HCT116 (cell line): ENCODE data around the gene CDON. TPM values are rescaled to one million over a fixed set of nuclear protein-coding genes. Genes with fewer than 3 reads are reported as not detected.

Experiments
- ATAC-seq: fragments of 200-7000 bp; cut with Tn5 transposase; 2 replicates; pipeline ENCODE4 v1.9.1; 2020; ENCODE audit warnings: mild to moderate bottlenecking, moderate library complexity
- BruUV-seq: library from RNA; stranded (reverse); fragments of 400-500 nt; replicated peaks from 2 replicates; lab custom pipeline; 2021; lab: Mats Ljungman, UMichigan
- CTCF ChIA-PET: fragments of 300-600 bp; sonication (Branson Sonifier 250); formaldehyde crosslinking; loops from one replicate; lab custom pipeline; 2021; ENCODE audit warnings: antibody characterized with exemption; lab: Charles Lee
- POLR2A ChIA-PET: fragments of 300-600, 350-600 bp; sonication (Branson Sonifier 250); formaldehyde crosslinking; loops from one replicate; lab custom pipeline; 2021; ENCODE audit warnings: antibody characterized with exemption; lab: Charles Lee
- RAD21 ChIA-PET, 2 experiments: fragments of 300-600 bp; sonication (Branson Sonifier 250); formaldehyde crosslinking; loops; one replicate each; lab custom pipeline; 2023; ENCODE audit warnings: low total read pairs in 2 of 2; ENCODE audit not compliant: uncharacterized antibody in 2 of 2, unreplicated experiment in 2 of 2, low non-redundant PET in 1 of 2; lab: Charles Lee
- DNase-seq: peaks from one replicate; pipeline ENCODE4 v3.0.0-alpha.2; 2010; ENCODE audit warnings: low read depth, low spot score
- H2AFZ ChIP-seq: fragments of 200-600 bp; shearing (Covaris generic), sonication (generic); 2 replicates; pipeline ENCODE4 v1.6.1; 2017; ENCODE audit warnings: low read depth, mixed run types, mixed read lengths, antibody characterized with exemption, low read length; ENCODE audit not compliant: poor library complexity, severe bottlenecking
- H3K27ac ChIP-seq: 2 replicates; pipeline ENCODE4 v1.5.1; 2012; ENCODE audit warnings: low read depth, low read length
- H3K27me3 ChIP-seq: fragments of 200-600 bp; sonication (generic); 2 replicates; pipeline ENCODE4 v1.6.1; 2016; ENCODE audit warnings: mixed run types, low read length, mixed read lengths; ENCODE audit not compliant: insufficient read depth
- H3K36me3 ChIP-seq, 2 experiments: fragments of 200-500 bp in 1 of 2; fragments of 200-600 bp in 1 of 2; sonication (Bioruptor generic) in 1 of 2; sonication (generic) in 1 of 2; 2 replicates each; pipeline versions ENCODE4 v1.5.1 to v1.6.1; 2014 to 2016; ENCODE audit warnings: low read length in 2 of 2, inconsistent platforms in 1 of 2, mixed read lengths in 1 of 2, mixed run types in 1 of 2; ENCODE audit not compliant: insufficient read depth in 2 of 2, control insufficient read depth in 1 of 2
- H3K4me1 ChIP-seq, 2 experiments: fragments of 200-600 bp in 1 of 2; sonication (generic) in 1 of 2; 2 replicates each; pipeline versions ENCODE4 v1.5.1 to v1.6.1; 2012 to 2017; ENCODE audit warnings: low read length in 2 of 2, inconsistent platforms in 1 of 2, mild to moderate bottlenecking in 1 of 2, mixed read lengths in 1 of 2, mixed run types in 1 of 2, moderate library complexity in 1 of 2; ENCODE audit not compliant: insufficient read depth in 2 of 2, control insufficient read depth in 1 of 2
- H3K4me2 ChIP-seq: fragments of 200-600 bp; sonication (generic); 2 replicates; pipeline ENCODE4 v1.6.1; 2017; ENCODE audit warnings: mixed run types, low read length, mixed read lengths
- H3K4me3 ChIP-seq, 2 experiments: fragments of 200-600 bp in 1 of 2; sonication (generic) in 1 of 2; replicated peaks in 1 of 2; 2 replicates each; pipeline ENCODE4 v1.5.1; 2011 to 2016; ENCODE audit warnings: low read length in 2 of 2, control low read depth in 1 of 2, low read depth in 1 of 2, mild to moderate bottlenecking in 1 of 2, mixed read lengths in 1 of 2, mixed run types in 1 of 2
- H3K79me2 ChIP-seq: fragments of 200-600 bp; sonication (generic); 2 replicates; pipeline ENCODE4 v1.6.1; 2017; ENCODE audit warnings: mild to moderate bottlenecking, mixed run types, low read length, moderate library complexity, mixed read lengths; ENCODE audit not compliant: insufficient read depth
- H3K9ac ChIP-seq: fragments of 200-600 bp; sonication (generic); 2 replicates; pipeline ENCODE4 v1.6.1; 2016; ENCODE audit warnings: low read length, mixed read lengths
- H3K9me2 ChIP-seq: fragments of 200-600 bp; sonication (generic), shearing (Covaris generic); 2 replicates; pipeline ENCODE4 v1.6.1; 2017; ENCODE audit warnings: mixed run types, mild to moderate bottlenecking, moderate library complexity; ENCODE audit not compliant: insufficient read depth
- H3K9me3 ChIP-seq, 2 experiments: fragments of 200-500 bp in 1 of 2; fragments of 200-600 bp in 1 of 2; sonication (Bioruptor generic) in 1 of 2; sonication (generic) in 1 of 2; 2 replicates each; pipeline ENCODE4 v1.6.1; 2014 to 2017; ENCODE audit warnings: low read length in 2 of 2, mixed read lengths in 2 of 2, inconsistent platforms in 1 of 2, low read depth in 1 of 2, mild to moderate bottlenecking in 1 of 2, mixed run types in 1 of 2, moderate library complexity in 1 of 2; ENCODE audit not compliant: control insufficient read depth in 1 of 2, insufficient read depth in 1 of 2
- H4K20me1 ChIP-seq: fragments of 200-600 bp; sonication (generic), shearing (Covaris generic); 2 replicates; pipeline ENCODE4 v1.6.1; 2017; ENCODE audit warnings: mixed run types, mild to moderate bottlenecking, moderate library complexity; ENCODE audit not compliant: insufficient read depth
- ATF3 ChIP-seq: IDR thresholded peaks from 2 replicates; pipeline ENCODE4 v1.6.1; 2012
- CBX3 ChIP-seq: IDR thresholded peaks from 2 replicates; pipeline ENCODE4 v1.6.1; 2012; ENCODE audit warnings: low read depth
- CEBPB ChIP-seq: IDR thresholded peaks from 2 replicates; pipeline ENCODE4 v1.6.1; 2012; ENCODE audit warnings: low read depth
- EGR1 ChIP-seq: IDR thresholded peaks from 2 replicates; pipeline ENCODE4 v1.6.1; 2012; ENCODE audit warnings: low read depth
- ELF1 ChIP-seq: IDR thresholded peaks from 2 replicates; pipeline ENCODE4 v1.6.1; 2012; ENCODE audit warnings: low read depth, borderline replicate concordance
- EZH2 ChIP-seq: fragments of 200-600 bp; sonication (generic); IDR thresholded peaks from 2 replicates; pipeline ENCODE4 v1.6.1; 2017; ENCODE audit warnings: antibody characterized with exemption, mixed run types
- FOSL1 ChIP-seq: IDR thresholded peaks from 2 replicates; pipeline ENCODE4 v1.6.1; 2012; ENCODE audit warnings: low read depth
- JUND ChIP-seq: IDR thresholded peaks from 2 replicates; pipeline ENCODE4 v1.6.1; 2012
- MAX ChIP-seq: IDR thresholded peaks from 2 replicates; pipeline ENCODE4 v1.6.1; 2012
- REST ChIP-seq: IDR thresholded peaks from 2 replicates; pipeline ENCODE4 v1.6.1; 2012; ENCODE audit warnings: low read depth
- SIN3A ChIP-seq: IDR thresholded peaks from 2 replicates; pipeline ENCODE4 v1.6.1; 2012; ENCODE audit warnings: low read depth
- SP1 ChIP-seq: IDR thresholded peaks from 2 replicates; pipeline ENCODE4 v1.6.1; 2012; ENCODE audit warnings: low read depth
- TCF7L2 ChIP-seq: IDR thresholded peaks from 2 replicates; pipeline ENCODE4 v1.7.0; 2011; ENCODE audit warnings: borderline replicate concordance, inconsistent platforms; ENCODE audit not compliant: insufficient read depth, insufficient read length; ENCODE audit errors: extremely low read depth
- YY1 ChIP-seq: IDR thresholded peaks from 2 replicates; pipeline ENCODE4 v1.6.1; 2011; ENCODE audit warnings: low read length, low read depth, moderate library complexity, mild to moderate bottlenecking; ENCODE audit not compliant: insufficient replicate concordance; ENCODE audit errors: extremely low read depth
- ZBTB33 ChIP-seq: IDR thresholded peaks from 2 replicates; pipeline ENCODE4 v1.6.1; 2011; ENCODE audit warnings: mild to moderate bottlenecking, low read length, moderate library complexity; ENCODE audit not compliant: insufficient replicate concordance; ENCODE audit errors: extremely low read depth
- ZFX ChIP-seq: fragments of 450-650 bp; IDR thresholded peaks from 2 replicates; pipeline ENCODE4 v1.6.1; 2017
- intact Hi-C: fragments of 100-400 bp; cut with micrococcal nuclease; formaldehyde crosslinking; loops from 2 replicates; pipeline ENCODE4 v1.10.0; 2022
- total RNA-seq: library from RNA; stranded (reverse); gene quantifications from one replicate; pipeline ENCODE4 v1.2.1, GENCODE V29; 2021; ENCODE audit not compliant: unreplicated experiment

Gene CDON
- total RNA-seq, 1 experiment from 2014 or later: 16.9 TPM

- intact Hi-C loops: no loop called here
- DNase-seq (no peak), ATAC-seq (no peak)
- Histone ChIP-seq H3K4me2 (no peak overlapping the region), H3K9ac (no peak overlapping the region), H3K27ac (no peak overlapping the region), H3K9me2 (no peaks in the 10 kb centered on the region), H3K27me3 (no peaks in the 10 kb centered on the region), H3K9me3 (no peaks in the 10 kb centered on the region), H3K4me3 (no peak overlapping the region), H3K36me3 (no peaks in the 10 kb centered on the region), H3K4me1 (no peaks in the 10 kb centered on the region), H3K79me2 (no peaks in the 10 kb centered on the region), H2AFZ (no peak overlapping the region), H4K20me1 (no peaks in the 10 kb centered on the region)
- BruUV-seq: no TSS peak
- CTCF ChIA-PET: no interaction called here
- POLR2A ChIA-PET: no interaction called here
- RAD21 ChIA-PET: no interaction called here
- TF ChIP-seq YY1: no peak
- TF ChIP-seq CBX3: no peak
- TF ChIP-seq FOSL1: no peak
- no peak for TF ChIP-seq SIN3A
- TF ChIP-seq ZBTB33: no peak
- no peak for TF ChIP-seq EGR1
- no peak for TF ChIP-seq ELF1
- TF ChIP-seq MAX: no peak
- no peak for TF ChIP-seq REST
- TF ChIP-seq EZH2: no peak
- TF ChIP-seq CEBPB: no peak
- no peak for TF ChIP-seq JUND
- no peak for TF ChIP-seq ATF3
- no peak for TF ChIP-seq SP1
- TF ChIP-seq ZFX: no peak
- no peak for TF ChIP-seq TCF7L2
Observed at GRCh38 chr11:125958872-125959400, 103.7 kb downstream of the CDON start.
